Activated CD8-positive, alpha-beta memory T cell treated with anti-CD3 and anti-CD28 coated beads for 24 hours (primary cell): ENCODE data around the gene THRAP3.
"Not testable (repeated sequence)": the region's sequence is repeated elsewhere in the genome, so short reads cannot be mapped to it uniquely, and the experiment has no call there.

Experiments
- DNase-seq: peaks from one replicate; pipeline ENCODE4 v3.0.0-alpha.2; 2020

THRAP3 gene, protein sequence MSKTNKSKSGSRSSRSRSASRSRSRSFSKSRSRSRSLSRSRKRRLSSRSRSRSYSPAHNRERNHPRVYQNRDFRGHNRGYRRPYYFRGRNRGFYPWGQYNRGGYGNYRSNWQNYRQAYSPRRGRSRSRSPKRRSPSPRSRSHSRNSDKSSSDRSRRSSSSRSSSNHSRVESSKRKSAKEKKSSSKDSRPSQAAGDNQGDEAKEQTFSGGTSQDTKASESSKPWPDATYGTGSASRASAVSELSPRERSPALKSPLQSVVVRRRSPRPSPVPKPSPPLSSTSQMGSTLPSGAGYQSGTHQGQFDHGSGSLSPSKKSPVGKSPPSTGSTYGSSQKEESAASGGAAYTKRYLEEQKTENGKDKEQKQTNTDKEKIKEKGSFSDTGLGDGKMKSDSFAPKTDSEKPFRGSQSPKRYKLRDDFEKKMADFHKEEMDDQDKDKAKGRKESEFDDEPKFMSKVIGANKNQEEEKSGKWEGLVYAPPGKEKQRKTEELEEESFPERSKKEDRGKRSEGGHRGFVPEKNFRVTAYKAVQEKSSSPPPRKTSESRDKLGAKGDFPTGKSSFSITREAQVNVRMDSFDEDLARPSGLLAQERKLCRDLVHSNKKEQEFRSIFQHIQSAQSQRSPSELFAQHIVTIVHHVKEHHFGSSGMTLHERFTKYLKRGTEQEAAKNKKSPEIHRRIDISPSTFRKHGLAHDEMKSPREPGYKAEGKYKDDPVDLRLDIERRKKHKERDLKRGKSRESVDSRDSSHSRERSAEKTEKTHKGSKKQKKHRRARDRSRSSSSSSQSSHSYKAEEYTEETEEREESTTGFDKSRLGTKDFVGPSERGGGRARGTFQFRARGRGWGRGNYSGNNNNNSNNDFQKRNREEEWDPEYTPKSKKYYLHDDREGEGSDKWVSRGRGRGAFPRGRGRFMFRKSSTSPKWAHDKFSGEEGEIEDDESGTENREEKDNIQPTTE

DNA sequence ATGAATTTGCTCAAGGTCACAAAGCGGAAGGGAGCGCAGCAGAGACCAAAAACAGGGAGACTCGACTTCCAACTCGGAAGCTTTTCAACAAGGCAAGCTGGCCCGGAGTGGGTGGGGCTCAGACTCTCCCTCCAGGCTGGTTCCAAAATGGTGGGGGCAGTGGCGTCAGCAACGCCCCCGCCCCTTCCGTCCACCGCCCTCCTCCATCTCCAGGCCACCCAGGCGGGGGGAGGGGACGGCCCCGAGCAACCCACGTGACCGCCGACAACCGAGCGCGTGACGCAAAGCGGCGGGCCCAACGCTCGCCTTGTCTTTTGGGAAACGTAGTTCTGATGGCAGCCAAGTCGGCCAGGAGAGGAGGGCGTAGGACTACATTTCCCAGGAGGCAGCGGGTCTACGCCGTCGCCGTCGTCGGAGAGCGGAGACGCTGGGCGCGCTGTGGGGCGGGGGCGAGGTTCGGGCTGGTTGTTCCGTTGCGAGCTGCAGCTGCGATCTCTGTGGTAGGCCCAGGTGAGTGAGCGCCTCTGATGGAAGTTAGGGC lies at the start of gene THRAP3:
Gene THRAP3 (plus strand): TSS at position 448 of the 541 bp plus-strand sequence. CDS start 58,121 bp downstream, outside the sequence.
- DNase-seq, result peak; percentile 99

DNA sequence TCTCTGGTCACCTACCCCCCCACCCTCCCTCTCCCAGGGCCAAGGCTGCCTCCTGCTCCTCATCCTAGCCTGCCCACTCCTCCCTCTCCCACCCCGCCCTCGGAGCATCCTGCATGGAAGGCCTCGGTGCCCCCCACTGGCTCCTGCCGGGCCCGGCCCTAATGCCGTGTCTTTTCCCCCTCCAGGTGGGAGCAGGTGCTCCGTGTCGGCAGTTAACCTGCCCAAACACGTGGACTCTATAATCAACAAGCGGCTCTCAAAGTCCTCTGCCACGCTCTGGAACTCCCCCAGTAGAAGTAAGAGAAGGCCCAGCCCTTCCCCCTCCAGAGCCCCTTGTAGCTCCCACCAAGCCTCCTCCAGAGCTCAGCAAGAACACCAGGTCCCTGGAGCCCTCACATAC lies 49.5 kb upstream of the THRAP3 start:
- DNase-seq, result no peak

DNA sequence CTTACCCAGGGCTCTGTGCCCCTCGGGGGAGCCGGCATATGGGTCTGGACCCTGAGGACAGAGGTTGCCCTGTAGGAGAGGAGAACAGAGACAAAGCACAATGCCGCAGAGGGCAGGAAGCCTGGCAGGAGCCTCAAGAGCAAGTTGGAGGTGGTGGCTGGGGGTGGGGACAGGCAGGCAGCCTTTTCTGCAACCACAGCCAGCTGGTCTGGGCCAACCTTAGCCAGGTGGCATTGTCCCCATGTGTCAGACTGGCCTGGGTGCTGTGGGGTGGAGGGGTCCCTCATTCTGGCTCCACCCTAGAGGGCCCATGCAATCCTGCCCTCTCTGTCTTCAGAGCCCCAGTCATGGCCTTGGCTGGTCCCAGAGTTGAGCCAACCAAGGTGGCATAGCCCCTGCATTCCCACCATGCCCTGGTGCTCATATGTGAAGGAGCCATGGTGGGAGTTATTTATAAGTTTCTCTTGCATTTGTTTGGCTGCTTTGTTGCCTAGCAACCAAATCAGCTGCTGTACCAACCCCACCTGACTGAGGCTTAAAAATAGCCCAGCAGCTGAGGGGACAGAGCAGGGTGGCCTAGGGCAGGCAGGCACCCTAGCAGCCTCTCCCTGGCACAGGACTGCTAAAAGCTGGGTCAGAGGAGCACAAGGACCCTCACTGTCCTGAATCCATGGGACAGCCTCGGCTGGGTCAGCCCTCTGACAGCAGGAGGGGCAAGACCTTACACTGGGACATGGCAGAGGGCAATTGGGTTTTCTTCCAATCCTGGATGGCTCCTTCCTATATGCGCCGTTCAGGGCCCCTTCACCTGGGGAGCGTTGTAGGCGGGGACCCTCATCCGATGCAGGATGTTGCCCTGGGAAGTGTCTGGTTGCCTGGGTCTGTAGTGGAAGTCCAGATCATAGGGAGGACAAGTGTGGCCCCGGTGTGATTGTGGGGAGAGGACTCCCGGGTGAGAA lies 48.8 kb upstream of the THRAP3 start:
- no peak for DNase-seq

DNA sequence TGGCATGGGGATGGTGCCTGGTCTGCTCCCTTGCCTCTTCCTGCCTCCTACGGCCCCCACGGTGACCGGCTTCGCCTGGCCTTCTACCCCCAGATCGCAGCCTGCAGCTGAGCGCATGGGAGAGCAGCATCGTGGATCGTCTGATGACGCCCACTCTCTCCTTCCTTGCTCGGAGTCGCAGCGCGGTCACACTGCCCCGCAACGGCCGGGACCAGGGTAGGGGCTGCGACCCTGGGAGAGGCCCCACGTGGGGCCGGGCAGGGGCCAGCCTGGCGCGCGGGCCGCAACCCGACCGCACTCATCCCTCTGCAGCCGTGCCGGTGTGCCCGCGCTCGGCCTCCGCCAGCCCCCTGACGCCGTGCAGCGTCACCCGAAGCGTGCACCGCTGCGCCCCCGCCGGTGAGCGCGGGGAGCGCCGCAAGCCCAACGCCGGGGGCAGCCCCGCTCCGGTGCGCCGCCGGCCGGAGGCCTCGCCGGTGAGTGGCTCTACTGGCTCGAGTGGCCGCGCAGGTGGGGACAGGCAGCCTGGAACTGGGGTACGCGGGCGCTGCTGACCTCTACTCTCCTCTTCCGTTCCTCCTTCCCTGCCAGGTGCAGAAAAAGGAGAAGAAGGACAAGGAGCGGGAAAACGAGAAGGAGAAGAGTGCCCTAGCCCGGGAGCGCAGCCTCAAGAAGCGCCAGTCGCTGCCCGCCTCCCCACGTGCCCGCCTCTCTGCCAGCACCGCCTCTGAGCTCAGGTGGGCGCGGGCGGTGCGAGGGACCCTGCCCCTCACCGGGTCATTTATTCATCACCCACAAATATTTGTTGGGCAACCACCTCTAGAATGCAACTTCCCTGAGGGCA lies 47.9 kb upstream of the THRAP3 start:
- no peak for DNase-seq

DNA sequence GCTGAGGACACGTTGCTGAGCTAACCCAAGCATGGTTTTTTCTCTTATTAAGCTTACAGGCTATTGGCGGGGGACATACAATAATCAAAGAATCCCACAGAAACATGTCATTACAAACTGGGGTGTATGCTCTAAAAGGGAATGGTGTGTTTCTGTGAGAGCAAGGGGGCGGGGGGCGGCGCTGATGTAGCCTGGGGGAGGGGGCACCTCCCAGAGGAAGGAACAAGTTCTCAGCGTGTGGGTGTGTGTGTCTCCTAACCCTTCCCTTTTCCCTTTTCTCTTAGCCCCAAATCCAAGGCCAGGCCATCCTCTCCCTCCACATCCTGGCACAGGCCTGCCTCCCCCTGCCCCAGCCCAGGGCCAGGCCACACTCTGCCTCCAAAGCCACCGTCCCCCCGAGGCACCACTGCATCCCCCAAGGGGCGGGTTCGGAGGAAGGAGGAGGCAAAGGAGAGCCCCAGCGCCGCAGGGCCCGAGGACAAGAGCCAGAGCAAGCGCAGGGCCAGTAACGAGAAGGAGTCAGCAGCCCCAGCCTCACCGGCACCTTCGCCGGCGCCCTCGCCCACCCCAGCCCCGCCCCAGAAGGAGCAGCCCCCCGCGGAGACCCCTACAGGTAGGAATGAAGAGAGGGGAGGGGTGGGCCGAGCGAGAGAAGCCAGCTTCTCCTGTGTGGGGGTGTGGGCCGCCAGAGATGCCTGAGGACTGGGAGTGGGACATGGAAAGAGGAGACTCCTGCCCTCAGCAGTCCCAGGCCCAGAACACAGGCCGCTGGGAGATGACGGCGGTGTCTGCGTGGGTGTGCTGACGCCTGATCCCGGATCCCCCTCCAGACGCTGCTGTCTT lies 46.4 kb upstream of the THRAP3 start:
- no peak for DNase-seq

DNA sequence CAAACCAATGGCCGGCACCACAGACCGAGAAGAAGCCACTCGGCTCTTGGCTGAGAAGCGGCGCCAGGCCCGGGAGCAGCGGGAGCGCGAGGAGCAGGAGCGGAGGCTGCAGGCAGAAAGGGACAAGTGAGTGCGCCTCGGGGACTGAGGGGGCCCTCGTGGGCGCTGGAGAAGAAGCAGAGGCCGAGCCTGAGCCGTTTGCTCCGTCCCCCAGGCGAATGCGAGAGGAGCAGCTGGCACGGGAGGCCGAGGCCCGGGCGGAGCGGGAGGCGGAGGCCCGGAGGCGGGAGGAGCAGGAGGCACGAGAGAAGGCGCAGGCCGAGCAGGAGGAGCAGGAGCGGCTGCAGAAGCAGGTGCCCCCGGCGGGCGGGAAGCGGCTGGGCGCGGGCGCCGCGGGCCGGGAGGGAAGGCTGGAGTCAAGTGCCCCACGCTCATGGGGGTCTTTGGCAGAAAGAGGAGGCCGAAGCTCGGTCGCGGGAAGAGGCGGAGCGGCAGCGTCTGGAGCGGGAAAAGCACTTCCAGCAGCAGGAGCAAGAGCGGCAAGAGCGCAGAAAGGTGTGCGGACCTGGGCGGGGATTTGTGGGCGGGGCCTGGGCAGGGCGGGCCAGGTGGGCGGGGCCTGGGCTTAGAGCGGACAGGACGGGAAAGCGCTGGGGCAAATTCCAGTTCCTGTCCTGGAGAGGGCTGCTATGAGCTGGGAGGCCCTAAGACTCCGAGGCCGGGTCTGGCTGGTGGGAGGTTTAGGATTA lies 45.6 kb upstream of the THRAP3 start:
- no peak for DNase-seq

DNA sequence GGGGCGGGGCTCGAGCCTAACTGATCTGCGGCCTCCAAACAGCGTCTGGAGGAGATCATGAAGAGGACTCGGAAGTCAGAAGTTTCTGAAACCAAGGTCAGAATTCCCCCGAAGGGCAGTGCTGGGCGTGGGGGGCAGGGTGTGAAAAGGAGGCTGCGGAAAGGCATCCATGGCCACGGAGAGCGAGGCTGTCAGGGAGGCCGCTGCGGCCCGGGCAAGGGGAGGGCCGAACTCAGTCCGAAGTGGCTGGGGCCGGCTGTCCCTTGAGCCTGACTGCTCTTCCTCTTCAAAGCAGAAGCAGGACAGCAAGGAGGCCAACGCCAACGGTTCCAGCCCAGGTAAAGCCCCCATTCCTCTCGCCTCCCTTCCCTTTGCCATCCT lies 45.0 kb upstream of the THRAP3 start:
- no peak for DNase-seq

DNA sequence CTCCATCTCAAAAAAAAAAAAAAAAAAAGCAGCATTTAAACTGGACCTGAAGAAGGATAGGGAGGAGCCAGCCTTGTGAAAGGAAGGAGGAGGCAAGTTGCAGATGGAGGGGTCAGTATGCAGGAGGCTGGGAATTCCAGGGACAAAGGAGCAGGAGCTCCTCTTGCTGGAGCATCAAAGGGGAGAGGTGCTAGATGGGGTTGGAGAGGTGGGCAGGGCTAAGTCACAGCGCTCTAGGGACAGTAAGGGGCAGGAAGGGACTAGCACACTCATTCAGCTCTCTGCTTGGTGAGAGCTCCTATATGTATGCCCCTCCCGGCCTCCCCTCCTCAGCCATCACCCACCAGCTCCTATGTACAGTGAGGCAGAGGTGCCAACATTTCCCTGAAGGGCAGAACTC lies 41.5 kb upstream of the THRAP3 start:
- no peak for DNase-seq

DNA sequence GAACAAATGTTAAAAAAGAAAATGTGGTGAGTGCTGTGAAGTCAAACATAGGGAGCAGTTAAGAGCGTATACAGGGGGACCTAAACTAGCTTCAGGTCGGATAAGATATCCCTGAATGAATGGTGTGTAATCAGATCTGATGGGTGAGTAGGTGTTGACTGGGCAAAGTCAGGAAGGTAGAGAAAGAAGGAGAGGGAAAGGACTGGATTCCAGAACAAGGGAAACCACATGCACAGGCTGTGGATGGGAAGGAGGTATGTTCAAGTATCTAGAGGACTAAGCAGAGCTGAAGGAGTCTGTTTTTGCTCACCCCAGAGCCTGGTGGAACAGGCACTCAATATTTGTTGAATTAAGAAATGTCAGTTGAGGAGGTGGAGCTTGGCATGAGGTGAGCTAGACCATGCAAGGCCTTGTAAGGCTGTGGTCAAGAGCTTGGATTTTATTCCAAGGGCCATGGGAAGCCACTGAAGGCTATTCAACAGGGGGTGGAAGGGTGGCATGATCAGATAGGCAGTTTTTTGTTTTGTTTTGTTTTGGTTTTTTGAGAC lies 40.9 kb upstream of the THRAP3 start:
- DNase-seq, result no peak

DNA sequence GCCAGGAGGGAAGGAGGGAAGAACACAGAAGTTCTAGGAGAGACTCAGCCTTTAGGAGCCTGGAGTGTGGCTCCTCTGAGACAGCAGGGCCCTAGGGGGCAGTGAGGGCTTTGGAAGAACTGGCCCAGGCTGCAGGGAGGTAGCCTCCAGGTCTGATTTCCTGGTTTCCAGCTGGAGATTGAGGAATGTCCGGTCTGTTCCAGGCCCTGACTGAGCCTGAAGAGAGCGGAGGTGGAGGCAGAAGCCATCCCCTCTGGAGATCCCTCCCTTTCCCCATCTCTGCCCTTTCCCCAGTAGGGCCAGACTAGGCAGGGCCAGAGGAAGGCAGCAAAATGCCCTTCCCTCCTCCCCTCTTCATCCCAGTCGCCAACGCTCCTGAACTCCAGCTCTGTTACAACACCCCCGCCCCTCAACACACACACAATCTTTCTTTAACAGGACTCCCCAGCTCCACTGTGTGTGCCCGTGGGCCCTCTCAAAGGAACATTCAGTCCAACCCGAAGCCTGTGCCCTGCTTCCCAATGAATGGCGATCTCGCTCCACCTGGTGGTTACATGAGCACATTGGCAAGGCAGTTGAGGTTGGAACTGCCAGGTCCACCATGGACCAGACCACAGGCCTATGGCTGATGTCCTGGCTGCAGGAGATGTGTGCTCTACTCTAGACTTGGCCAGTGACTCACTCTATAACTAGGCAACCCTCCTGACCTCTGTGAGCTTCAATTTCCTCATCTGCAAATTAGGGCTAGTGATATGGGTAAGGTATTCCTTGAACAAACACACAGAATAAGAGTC lies 36.2 kb upstream of the THRAP3 start:
- peak; percentile 85 for DNase-seq

DNA sequence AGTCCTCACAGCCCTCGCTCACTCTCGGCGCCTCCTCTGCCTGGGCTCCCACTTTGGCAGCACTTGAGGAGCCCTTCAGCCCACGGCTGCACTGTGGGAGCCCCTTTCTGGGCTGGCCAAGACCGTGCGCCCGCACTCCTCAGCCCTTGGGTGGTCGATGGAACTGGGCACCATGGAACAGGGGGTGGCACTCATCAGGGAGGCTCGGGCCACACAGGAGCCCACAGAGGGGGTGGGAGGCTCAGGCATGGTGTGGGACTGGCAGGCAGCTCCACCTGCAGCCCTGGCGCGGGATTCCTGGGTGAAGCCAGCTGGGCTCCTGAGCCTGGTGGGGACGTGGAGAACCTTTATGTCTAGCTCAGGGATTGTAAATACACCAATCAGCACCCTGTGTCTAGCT lies 27.4 kb upstream of the THRAP3 start:
- not testable (repeated sequence) for DNase-seq

DNA sequence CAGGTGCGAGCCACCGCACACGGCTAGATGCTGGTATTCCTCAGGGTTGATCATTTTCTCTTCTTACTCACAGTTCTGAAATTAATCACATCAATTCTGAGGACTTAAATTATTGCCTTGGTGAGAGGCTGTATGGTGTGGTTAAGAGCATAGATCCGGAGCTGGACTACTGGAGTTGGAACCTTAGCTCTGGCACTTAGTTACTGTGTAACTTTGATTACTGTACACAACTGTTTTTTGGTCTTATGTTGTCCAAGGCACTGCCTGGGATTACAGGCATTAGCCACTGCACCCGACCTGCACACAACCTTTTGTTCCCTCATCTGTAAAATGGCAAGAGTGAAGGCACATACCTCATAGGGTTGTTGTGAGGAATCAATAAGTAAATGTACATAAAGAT lies 25.6 kb upstream of the THRAP3 start:
- DNase-seq, result no peak

DNA sequence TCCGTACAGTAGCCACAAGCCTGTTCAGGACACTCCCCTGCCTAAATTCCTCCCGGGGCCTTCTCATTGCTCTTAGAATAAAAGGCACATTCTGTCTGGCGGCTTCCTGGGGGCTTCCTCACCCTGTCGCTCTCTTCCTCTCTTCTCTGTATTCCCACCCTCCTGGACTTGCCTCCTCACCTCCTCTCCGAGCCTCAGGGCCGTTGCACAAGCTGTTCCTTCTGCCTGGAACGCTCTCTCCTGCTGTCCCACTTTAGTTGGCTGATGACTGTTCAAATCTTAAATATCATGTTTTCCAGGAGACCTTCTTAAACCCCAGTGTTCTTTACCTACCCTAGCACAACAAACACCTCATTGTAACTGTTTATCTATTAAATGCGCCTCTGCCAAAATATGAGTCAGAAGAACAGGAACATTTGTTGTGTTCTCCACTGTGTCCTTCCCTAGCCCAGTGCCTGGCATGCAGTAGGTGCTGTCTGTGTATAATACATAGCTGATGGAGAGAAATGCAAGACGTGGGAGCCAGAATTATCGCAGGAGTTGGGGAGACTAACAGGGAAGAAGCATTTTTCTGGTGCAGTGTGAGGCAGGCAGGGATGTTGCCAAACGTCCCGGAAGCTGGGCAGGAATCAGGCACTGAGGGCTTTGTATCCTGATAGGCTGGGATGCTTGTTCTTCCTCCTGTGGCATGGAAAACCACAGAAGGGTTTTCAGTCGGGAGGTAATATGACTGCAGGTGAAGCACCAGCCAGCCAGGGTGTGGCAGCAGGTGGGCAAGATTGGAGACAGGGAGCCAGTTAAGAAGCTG lies 24.1 kb upstream of the THRAP3 start:
- no peak for DNase-seq

DNA sequence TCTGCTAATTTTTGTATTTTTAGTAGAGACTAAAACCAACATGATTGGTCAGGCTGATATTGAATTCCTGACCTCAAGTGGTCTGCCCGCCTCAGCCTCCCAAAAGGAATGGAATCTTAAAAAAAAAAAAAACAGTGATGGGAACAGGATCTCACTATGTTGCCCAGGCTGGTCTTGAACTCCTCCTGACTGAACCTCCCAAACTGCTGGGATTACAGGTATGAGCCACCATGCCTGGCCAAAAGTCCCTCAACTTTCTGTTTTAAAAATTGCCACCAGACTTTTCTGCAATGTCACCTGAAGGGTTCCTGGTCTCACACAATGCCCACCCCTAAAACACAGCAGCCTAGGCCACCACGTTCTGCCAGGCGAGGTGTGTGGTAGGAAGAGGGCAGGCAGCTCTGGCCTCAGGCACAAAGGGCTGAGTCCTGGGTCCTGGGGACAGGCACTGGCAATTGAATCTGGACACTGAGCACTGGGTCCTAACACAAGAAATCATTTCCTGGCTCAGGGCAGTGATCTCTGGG lies 21.2 kb upstream of the THRAP3 start:
- no peak for DNase-seq

DNA sequence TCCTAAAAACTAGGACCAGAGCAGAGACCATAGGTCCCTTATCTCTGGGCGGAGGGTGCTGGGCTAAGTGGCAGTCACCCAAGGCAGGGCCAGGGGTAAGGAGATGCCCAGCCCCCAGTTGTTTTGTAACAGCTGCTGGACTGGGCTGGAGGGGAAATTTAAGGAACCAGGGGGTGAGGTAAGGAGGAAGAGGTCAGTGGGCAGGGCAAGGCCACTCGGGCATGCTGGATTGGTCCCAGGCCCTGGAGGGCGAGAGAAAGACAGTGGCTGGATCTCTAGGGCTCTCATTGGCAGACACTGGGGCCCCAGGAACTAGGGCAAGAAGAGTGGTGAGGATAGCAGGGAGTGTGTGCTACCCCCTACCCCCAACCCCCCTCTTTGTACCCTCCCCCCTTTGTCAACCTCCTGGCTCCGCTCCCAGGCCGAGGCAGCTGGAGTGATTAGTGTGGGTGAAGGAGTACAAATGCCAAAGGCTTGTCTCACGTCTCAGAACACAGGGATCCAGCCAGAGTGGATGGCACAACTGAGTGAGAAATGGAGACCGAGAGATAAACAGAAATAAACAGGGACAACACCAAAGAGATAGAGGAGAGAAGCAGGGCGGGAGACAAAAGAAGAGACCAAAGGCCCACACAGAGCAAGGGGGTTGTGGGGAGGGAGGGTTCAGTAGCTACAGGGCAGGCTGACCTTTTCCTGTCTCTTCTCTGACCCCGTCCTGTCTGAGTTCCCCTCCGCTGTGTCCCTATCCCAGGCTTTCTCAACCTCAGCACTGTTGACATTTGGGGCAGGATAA lies 20.5 kb upstream of the THRAP3 start:
- no peak for DNase-seq

DNA sequence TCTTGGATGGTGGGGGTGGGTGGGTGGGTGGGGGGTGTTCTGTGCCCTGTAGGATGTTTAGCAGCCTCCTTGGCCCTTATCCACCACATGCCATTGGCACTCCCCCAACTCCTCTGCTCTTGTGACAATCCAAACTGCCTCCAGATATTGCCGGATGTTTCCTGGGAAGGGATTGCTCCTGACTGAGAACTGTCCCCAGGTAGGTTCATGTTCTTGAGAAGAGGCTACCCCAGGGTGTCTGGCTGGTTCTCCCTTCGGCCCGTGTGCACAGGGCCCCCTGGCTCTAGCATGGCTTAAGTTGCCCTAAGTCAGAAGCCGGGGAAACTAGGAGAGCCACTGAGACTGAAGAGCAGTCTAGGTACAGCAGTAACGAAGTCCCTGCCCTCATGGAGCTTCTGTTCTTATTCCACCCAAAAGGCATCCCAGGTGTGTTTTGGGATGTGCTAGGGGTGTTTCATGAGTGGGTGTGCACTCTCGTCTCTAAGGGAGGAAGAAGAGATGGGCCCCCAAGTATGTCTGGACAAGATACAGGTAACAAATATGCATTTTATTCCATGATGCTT lies 19.8 kb upstream of the THRAP3 start:
- DNase-seq, result no peak
